SU-DHL-6 (cell line): ENCODE measurements around the gene AMN1.

Source experiments
- EZH2phosphoT487 ChIP-seq: fragments of 200-600 bp; sonication (generic), shearing (Covaris generic); conservative IDR thresholded peaks from 2 replicates; pipeline ENCODE4 v1.6.1; 2018; ENCODE audit warnings: mild to moderate bottlenecking, antibody characterized with exemption, low read length, moderate library complexity, mixed read lengths
- TF ChIP-seq, protein P1 (sequence below): fragments of 200-600 bp; sonication (generic); IDR thresholded peaks from one replicate; pipeline ENCODE4 v1.5.1; 2017; ENCODE audit warnings: antibody characterized with exemption, mild to moderate bottlenecking, low read length, moderate library complexity; ENCODE audit not compliant: insufficient read depth, poor library complexity, severe bottlenecking

GRCh38 chr12:31659087-31659942, 69.5 kb downstream of the AMN1 start, which contains the start of gene ETFBKMT:
- TF ChIP-seq, protein P1, sequence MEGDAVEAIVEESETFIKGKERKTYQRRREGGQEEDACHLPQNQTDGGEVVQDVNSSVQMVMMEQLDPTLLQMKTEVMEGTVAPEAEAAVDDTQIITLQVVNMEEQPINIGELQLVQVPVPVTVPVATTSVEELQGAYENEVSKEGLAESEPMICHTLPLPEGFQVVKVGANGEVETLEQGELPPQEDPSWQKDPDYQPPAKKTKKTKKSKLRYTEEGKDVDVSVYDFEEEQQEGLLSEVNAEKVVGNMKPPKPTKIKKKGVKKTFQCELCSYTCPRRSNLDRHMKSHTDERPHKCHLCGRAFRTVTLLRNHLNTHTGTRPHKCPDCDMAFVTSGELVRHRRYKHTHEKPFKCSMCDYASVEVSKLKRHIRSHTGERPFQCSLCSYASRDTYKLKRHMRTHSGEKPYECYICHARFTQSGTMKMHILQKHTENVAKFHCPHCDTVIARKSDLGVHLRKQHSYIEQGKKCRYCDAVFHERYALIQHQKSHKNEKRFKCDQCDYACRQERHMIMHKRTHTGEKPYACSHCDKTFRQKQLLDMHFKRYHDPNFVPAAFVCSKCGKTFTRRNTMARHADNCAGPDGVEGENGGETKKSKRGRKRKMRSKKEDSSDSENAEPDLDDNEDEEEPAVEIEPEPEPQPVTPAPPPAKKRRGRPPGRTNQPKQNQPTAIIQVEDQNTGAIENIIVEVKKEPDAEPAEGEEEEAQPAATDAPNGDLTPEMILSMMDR: no peak
- TF ChIP-seq EZH2phosphoT487: no peak
